ENCODE measurements around the gene PSME2.

GRCh38 chr14:24098229-24098926 is 48.0 kb downstream of the PSME2 start:
- TF ChIP-seq, protein P1, sequence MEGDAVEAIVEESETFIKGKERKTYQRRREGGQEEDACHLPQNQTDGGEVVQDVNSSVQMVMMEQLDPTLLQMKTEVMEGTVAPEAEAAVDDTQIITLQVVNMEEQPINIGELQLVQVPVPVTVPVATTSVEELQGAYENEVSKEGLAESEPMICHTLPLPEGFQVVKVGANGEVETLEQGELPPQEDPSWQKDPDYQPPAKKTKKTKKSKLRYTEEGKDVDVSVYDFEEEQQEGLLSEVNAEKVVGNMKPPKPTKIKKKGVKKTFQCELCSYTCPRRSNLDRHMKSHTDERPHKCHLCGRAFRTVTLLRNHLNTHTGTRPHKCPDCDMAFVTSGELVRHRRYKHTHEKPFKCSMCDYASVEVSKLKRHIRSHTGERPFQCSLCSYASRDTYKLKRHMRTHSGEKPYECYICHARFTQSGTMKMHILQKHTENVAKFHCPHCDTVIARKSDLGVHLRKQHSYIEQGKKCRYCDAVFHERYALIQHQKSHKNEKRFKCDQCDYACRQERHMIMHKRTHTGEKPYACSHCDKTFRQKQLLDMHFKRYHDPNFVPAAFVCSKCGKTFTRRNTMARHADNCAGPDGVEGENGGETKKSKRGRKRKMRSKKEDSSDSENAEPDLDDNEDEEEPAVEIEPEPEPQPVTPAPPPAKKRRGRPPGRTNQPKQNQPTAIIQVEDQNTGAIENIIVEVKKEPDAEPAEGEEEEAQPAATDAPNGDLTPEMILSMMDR (IDR thresholded peaks at IDR 0.05; ENCODE audit: poor library complexity) = no peak
- no peak for TF ChIP-seq EZH2 (IDR thresholded peaks at IDR 0.05; ENCODE audit: borderline replicate concordance)

Measured in hepatocyte (in vitro differentiated cells).